ENCODE results near the gene DGKA. TPM values are rescaled to one million over a fixed set of nuclear protein-coding genes. Genes with fewer than 3 reads are reported as not detected.
"Not testable (repeated sequence)": the region's sequence is repeated elsewhere in the genome, so short reads cannot be mapped to it uniquely, and the experiment has no call there.

Gene DGKA
- total RNA-seq, 1 experiment from 2014 or later, result 27.2 TPM

DNA sequence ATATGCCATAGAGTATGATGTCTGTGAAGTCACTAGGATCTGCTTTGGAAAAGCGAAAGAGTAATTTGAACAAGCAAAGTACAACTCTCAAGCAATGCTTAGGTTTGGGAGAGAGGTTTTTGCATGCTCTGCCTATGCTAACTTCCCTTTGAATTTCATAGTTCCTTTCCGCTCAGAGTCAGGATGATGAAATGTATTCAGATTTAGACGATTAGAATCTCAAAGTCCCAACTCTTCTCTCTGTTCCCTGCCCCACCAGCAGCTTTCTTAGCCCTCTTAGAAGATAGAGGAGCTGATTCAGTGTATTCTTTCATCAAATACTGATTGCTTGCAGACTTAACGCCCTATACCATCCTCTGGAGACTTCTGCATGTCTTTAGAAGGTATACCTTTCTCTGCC is 54.4 kb downstream of the DGKA start:
- H3K9ac ChIP-seq (ENCODE audit: low read length), result no peak overlapping the region
- H3K79me2 ChIP-seq (ENCODE audit: low read length), result 0 out of 2 replicates have a peak, but pooled peaks cover 4% of the 10 kb centered on the region
- no peaks in the 10 kb centered on the region for H4K20me1 ChIP-seq (ENCODE audit: low read length)
- H3F3A ChIP-seq (ENCODE audit: low read length, unreplicated experiment), result no peaks in the 10 kb centered on the region
- CTCF ChIA-PET, result no interaction called here
- H3K4me2 ChIP-seq (ENCODE audit: low read length), result no peak overlapping the region
- H3K27me3 ChIP-seq (ENCODE audit: low read length), result no peaks in the 10 kb centered on the region
- no TSS peak for BruUV-seq (replicated peaks)
- DNase-seq (no peak), ATAC-seq (no peak)
- intact Hi-C loops (cut with micrococcal nuclease), result no loop called here
- H3K9me2 ChIP-seq (replicated peaks; ENCODE audit: low read length), result no peaks in the 10 kb centered on the region
- no peak overlapping the region for H3K27ac ChIP-seq (ENCODE audit: low read length)
- POLR2A ChIA-PET (ENCODE audit: unreplicated experiment), result no interaction called here
- peaks cover 8% of the 10 kb centered on the region; the same call in 1 of the 2 replicates for H3K36me3 ChIP-seq (ENCODE audit: low read depth, low read length)
- no peaks in the 10 kb centered on the region for H3K9me3 ChIP-seq (ENCODE audit: low read length)
- no peak overlapping the region for H2AFZ ChIP-seq (ENCODE audit: low read length)
- peaks cover 6% of the 10 kb centered on the region; the same call in 1 of the 2 replicates for H3K4me1 ChIP-seq (ENCODE audit: insufficient read depth, low read length)
- no peak for TF ChIP-seq EZH2phosphoT487 (IDR thresholded peaks at IDR 0.05; ENCODE audit: borderline replicate concordance, low read length)
- no peak for TF ChIP-seq EZH2 (IDR thresholded peaks at IDR 0.05; ENCODE audit: low read length, unreplicated experiment)
- TF ChIP-seq, protein P1, sequence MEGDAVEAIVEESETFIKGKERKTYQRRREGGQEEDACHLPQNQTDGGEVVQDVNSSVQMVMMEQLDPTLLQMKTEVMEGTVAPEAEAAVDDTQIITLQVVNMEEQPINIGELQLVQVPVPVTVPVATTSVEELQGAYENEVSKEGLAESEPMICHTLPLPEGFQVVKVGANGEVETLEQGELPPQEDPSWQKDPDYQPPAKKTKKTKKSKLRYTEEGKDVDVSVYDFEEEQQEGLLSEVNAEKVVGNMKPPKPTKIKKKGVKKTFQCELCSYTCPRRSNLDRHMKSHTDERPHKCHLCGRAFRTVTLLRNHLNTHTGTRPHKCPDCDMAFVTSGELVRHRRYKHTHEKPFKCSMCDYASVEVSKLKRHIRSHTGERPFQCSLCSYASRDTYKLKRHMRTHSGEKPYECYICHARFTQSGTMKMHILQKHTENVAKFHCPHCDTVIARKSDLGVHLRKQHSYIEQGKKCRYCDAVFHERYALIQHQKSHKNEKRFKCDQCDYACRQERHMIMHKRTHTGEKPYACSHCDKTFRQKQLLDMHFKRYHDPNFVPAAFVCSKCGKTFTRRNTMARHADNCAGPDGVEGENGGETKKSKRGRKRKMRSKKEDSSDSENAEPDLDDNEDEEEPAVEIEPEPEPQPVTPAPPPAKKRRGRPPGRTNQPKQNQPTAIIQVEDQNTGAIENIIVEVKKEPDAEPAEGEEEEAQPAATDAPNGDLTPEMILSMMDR (conservative IDR thresholded peaks at IDR 0.05; ENCODE audit: low read depth, low read length), result no peak
- no peak overlapping the region for H3K4me3 ChIP-seq (ENCODE audit: low read length)

DNA sequence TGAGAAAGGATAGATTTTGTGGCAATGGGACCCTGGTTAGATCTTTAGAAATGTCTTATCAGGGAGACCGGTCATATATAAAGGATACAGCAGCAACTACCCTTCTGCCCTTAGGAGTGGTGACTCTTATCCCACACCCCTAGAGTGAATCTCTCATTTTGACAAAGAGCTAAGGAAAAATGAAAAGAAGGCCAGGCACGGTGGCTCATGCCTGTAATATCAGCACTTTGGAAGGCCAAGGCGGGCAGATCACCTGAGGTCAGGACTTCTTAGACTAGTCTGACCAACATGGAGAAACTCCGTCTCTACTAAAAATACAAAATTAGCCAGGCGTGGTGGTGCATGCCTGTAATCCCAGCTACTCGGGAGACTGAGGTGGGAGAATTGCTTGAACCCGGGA is 55.0 kb downstream of the DGKA start:
- intact Hi-C loops (cut with micrococcal nuclease); POLR2A ChIA-PET (ENCODE audit: unreplicated experiment): not testable (repeated sequence)

DNA sequence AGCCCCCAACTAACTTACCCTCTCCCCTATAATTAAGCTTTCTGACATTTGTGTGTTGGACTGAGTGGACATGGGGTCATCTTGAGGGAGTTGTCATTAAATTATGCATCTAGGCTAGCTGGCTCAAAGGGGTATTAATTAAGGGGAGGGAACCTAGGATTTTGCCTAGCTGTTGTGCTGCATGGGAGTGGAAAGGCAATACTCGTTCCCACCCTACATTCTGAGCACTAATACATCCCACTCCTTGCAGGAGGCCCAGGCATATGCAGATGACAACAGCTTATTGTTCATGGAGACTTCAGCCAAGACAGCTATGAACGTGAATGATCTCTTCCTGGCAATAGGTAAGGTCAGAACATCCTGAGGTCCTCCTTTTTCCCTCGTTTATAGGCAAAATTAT is 60.1 kb downstream of the DGKA start:
- Histone ChIP-seq H3K79me2 (ENCODE audit: low read length) (no peaks in the 10 kb centered on the region), H2AFZ (ENCODE audit: low read length) (no peak overlapping the region), H3K27me3 (ENCODE audit: low read length) (no peaks in the 10 kb centered on the region), H3K9ac (ENCODE audit: low read length) (no peak overlapping the region), H3K4me1 (ENCODE audit: insufficient read depth, low read length) (no peaks in the 10 kb centered on the region), H4K20me1 (ENCODE audit: low read length) (no peaks in the 10 kb centered on the region), H3F3A (ENCODE audit: low read length, unreplicated experiment) (no peaks in the 10 kb centered on the region), H3K36me3 (ENCODE audit: low read depth, low read length) (peaks cover 24% of the 10 kb centered on the region; the same call in 1 of the 2 replicates), H3K4me2 (ENCODE audit: low read length) (no peak overlapping the region), H3K9me2 (replicated peaks; ENCODE audit: low read length) (no peaks in the 10 kb centered on the region), H3K4me3 (ENCODE audit: low read length) (no peak overlapping the region), H3K27ac (ENCODE audit: low read length) (no peak overlapping the region), H3K9me3 (ENCODE audit: low read length) (no peaks in the 10 kb centered on the region)
- ChIA-PET POLR2A (ENCODE audit: unreplicated experiment) (no interaction called here), CTCF (no interaction called here)
- ATAC-seq (no peak), DNase-seq (no peak)
- BruUV-seq (replicated peaks), result no TSS peak
- intact Hi-C loops (cut with micrococcal nuclease), result no loop called here
- TF ChIP-seq, protein P1 (conservative IDR thresholded peaks at IDR 0.05; ENCODE audit: low read depth, low read length), result no peak
- TF ChIP-seq EZH2 (IDR thresholded peaks at IDR 0.05; ENCODE audit: low read length, unreplicated experiment), result no peak
- no peak for TF ChIP-seq EZH2phosphoT487 (IDR thresholded peaks at IDR 0.05; ENCODE audit: borderline replicate concordance, low read length)

More for the DNA sequence above, 55.0 kb downstream of the DGKA start:
- H3K4me2 ChIP-seq (ENCODE audit: low read length); H3F3A ChIP-seq (ENCODE audit: low read length, unreplicated experiment); H2AFZ ChIP-seq (ENCODE audit: low read length); H3K9me3 ChIP-seq (ENCODE audit: low read length); CTCF ChIA-PET; H3K4me1 ChIP-seq (ENCODE audit: insufficient read depth, low read length); H4K20me1 ChIP-seq (ENCODE audit: low read length); H3K4me3 ChIP-seq (ENCODE audit: low read length); H3K9ac ChIP-seq (ENCODE audit: low read length); H3K79me2 ChIP-seq (ENCODE audit: low read length); H3K27me3 ChIP-seq (ENCODE audit: low read length); H3K27ac ChIP-seq (ENCODE audit: low read length); ATAC-seq; DNase-seq; H3K9me2 ChIP-seq (replicated peaks; ENCODE audit: low read length); BruUV-seq (replicated peaks): not testable (repeated sequence)
- H3K36me3 ChIP-seq (ENCODE audit: low read depth, low read length), result peaks cover 11% of the 10 kb centered on the region; the same call in 1 of the 2 replicates

Measured in PC-3 (cell line).